Keratinocyte (primary cell): Measurements from ENCODE around the gene TBC1D3B.
"Not testable (repeated sequence)": the region's sequence is repeated elsewhere in the genome, so short reads cannot be mapped to it uniquely, and the experiment has no call there.

ENCODE experiments used
- CTCF ChIP-seq, 3 experiments: IDR thresholded peaks in 1 of 3; conservative IDR thresholded peaks in 1 of 3; optimal IDR thresholded peaks in 1 of 3; 2 replicates in 2 of 3; 3 replicates in 1 of 3; pipeline versions ENCODE3 to v1.5.1; 2011; ENCODE audit warnings: low read length in 3 of 3, mild to moderate bottlenecking in 3 of 3, moderate library complexity in 2 of 3, control low read depth in 1 of 3, inconsistent platforms in 1 of 3; ENCODE audit not compliant: insufficient read depth in 2 of 3; ENCODE audit errors: extremely low read depth in 1 of 3
- EZH2 ChIP-seq: IDR thresholded peaks from one replicate; pipeline ENCODE4 v1.6.1; 2012; ENCODE audit warnings: inconsistent platforms, mild to moderate bottlenecking, low read length, moderate library complexity

GRCh38 chr17:36194832-36195433 is 18.5 kb upstream of the TBC1D3B start:
- not testable (repeated sequence) for TF ChIP-seq CTCF (optimal IDR thresholded peaks at IDR 0.05 in 1 of 3, IDR thresholded peaks at IDR 0.05 in 1 of 3, conservative IDR thresholded peaks at IDR 0.05 in 1 of 3; ENCODE audit: extremely low read depth in 1 of 3, insufficient read depth in 2 of 3, low read length in 3 of 3); EZH2
